AG04450 (cell line): ENCODE data around the gene DIAPH3. TPM values are rescaled to one million over a fixed set of nuclear protein-coding genes. Genes with fewer than 3 reads are reported as not detected.

ENCODE experiments used
- CTCF ChIA-PET: fragments of 300-600, 350-600 bp; formaldehyde crosslinking; extraction: SDS; loops from one replicate; lab custom pipeline; 2022; ENCODE audit warnings: antibody characterized with exemption, inconsistent platforms; lab: Charles Lee
- POLR2A ChIA-PET: fragments of 350-600 bp; formaldehyde crosslinking; extraction: SDS; loops from one replicate; lab custom pipeline; 2021; ENCODE audit warnings: antibody characterized with exemption, inconsistent platforms; lab: Yijun Ruan, JAX
- DNase-seq: peaks from one replicate; pipeline ENCODE4 v3.0.0-alpha.2; 2011; ENCODE audit warnings: low read depth, low spot score
- H3K27ac ChIP-seq: one replicate; pipeline ENCODE4 v1.5.1; 2012; ENCODE audit warnings: low read depth, low read length, control low read depth
- H3K27me3 ChIP-seq: one replicate; pipeline ENCODE4 v1.6.0; 2012; ENCODE audit warnings: low read length; ENCODE audit not compliant: control insufficient read depth, insufficient read depth
- H3K4me3 ChIP-seq: 2 replicates; pipeline ENCODE4 v1.5.1; 2011; ENCODE audit warnings: mild to moderate bottlenecking, low read depth, low read length, control low read depth
- H3K9me3 ChIP-seq: 2 replicates; pipeline ENCODE4 v1.5.1; 2012; ENCODE audit warnings: low read length; ENCODE audit not compliant: control insufficient read depth, insufficient read depth
- CTCF ChIP-seq: IDR thresholded peaks from 2 replicates; pipeline ENCODE4 v1.5.1; 2011; ENCODE audit warnings: low read depth, low read length, control low read depth, inconsistent platforms
- polyA plus RNA-seq: library from polyadenylated mRNA; depleted of rRNA; stranded (reverse); fragments of >200 nt; gene quantifications from 2 replicates; pipeline ENCODE4 v1.2.3, GENCODE V29; 2011

The DIAPH3 gene
- polyA plus RNA-seq, 1 experiment, result 11.7 TPM

GRCh38 chr13:59671881-59672280 is 491.8 kb downstream of the DIAPH3 start:
- H3K27ac ChIP-seq, result no peak overlapping the region
- H3K4me3 ChIP-seq, result no peak overlapping the region
- H3K9me3 ChIP-seq, result no peaks in the 10 kb centered on the region
- no peak for TF ChIP-seq CTCF
- no peaks in the 10 kb centered on the region for H3K27me3 ChIP-seq
- POLR2A ChIA-PET, result no interaction called here
- DNase-seq, result no peak
- CTCF ChIA-PET, result interaction anchor here (1.5 to 15.3 kb wide), 3 partner anchors 9 to 280 kb away, joined by 6 to 339 read pairs (median 6); no protein-coding TSS in a partner anchor

- DNase-seq, result no peak
- ChIA-PET CTCF (interaction anchor here (0.9 to 3.6 kb wide), 5 partner anchors 12 to 275 kb away, joined by 3 to 19 read pairs (median 5); no protein-coding TSS in a partner anchor), POLR2A (no interaction called here)
- Histone ChIP-seq H3K27me3 (no peaks in the 10 kb centered on the region), H3K27ac (no peak overlapping the region), H3K9me3 (no peaks in the 10 kb centered on the region), H3K4me3 (no peak overlapping the region)
- no peak for TF ChIP-seq CTCF
Measured at GRCh38 chr13:59666504-59666903, 497.2 kb downstream of the DIAPH3 start.

- POLR2A ChIA-PET, result no interaction called here
- H3K27me3 ChIP-seq, result no peaks in the 10 kb centered on the region
- CTCF ChIA-PET, result interaction anchor here (0.9 to 3.6 kb wide), 5 partner anchors 13 to 274 kb away, joined by 3 to 19 read pairs (median 5); no protein-coding TSS in a partner anchor
- TF ChIP-seq CTCF, result no peak
- DNase-seq, result no peak
- H3K4me3 ChIP-seq, result no peak overlapping the region
- H3K27ac ChIP-seq, result no peak overlapping the region
- H3K9me3 ChIP-seq, result no peaks in the 10 kb centered on the region
Measured at GRCh38 chr13:59665732-59666131, 498.0 kb downstream of the DIAPH3 start.

- ChIA-PET CTCF (interaction anchor here (0.7 to 1.0 kb wide), 2 partner anchors 273 to 274 kb away, joined by 3 read pairs; no protein-coding TSS in a partner anchor), POLR2A (no interaction called here)
- no peaks in the 10 kb centered on the region for H3K9me3 ChIP-seq
Measured at GRCh38 chr13:59665184-59665583, 498.5 kb downstream of the DIAPH3 start.

More at GRCh38 chr13:59665184-59665583, 498.5 kb downstream of the DIAPH3 start:
- Histone ChIP-seq H3K27ac (no peak overlapping the region), H3K27me3 (no peaks in the 10 kb centered on the region), H3K4me3 (no peak overlapping the region)
- DNase-seq, result no peak
- TF ChIP-seq CTCF, result no peak
